ENCODE results near the gene DLX4. TPM values are rescaled to one million over a fixed set of nuclear protein-coding genes. Genes with fewer than 3 reads are reported as not detected.

DLX4 gene
- total and polyA plus RNA-seq, 2 donors, result 0.20 TPM; not detected in 1

- no peak for DNase-seq (ENCODE audit: extremely low spot score)
- H3K36me3 ChIP-seq (ENCODE audit: insufficient read depth), result no peaks in the 10 kb centered on the region
- 52% methylated on average over 11 of the region's 11 CpGs for WGBS
Measured at GRCh38 chr17:49998836-49999511, 30.0 kb downstream of the DLX4 start.

GRCh38 chr17:50003911-50004310 is 34.9 kb downstream of the DLX4 start:
- Histone ChIP-seq H3K4me3 (ENCODE audit: low read depth, low read length) (no peak overlapping the region), H3K36me3 (ENCODE audit: insufficient read depth) (no peaks in the 10 kb centered on the region), H3K27ac (ENCODE audit: low read depth) (no peak overlapping the region), H3K4me1 (ENCODE audit: insufficient read depth) (no peaks in the 10 kb centered on the region)
- DNase-seq (ENCODE audit: extremely low spot score), result no peak
- 70% methylated on average over 4 of the region's 4 CpGs for WGBS

More at GRCh38 chr17:49998836-49999511, 30.0 kb downstream of the DLX4 start:
- no peak overlapping the region for H3K4me3 ChIP-seq (ENCODE audit: low read depth, low read length)
- no peaks in the 10 kb centered on the region for H3K4me1 ChIP-seq (ENCODE audit: insufficient read depth)
- H3K27ac ChIP-seq (ENCODE audit: low read depth), result no peak overlapping the region

GRCh38 chr17:50009282-50009681 is 40.3 kb downstream of the DLX4 start:
- H3K36me3 ChIP-seq (ENCODE audit: insufficient read depth), result no peaks in the 10 kb centered on the region
- H3K4me3 ChIP-seq (ENCODE audit: low read depth, low read length), result no peak overlapping the region
- 83% methylated on average over 2 of the region's 2 CpGs for WGBS
- DNase-seq (ENCODE audit: extremely low spot score), result no peak
- no peaks in the 10 kb centered on the region for H3K4me1 ChIP-seq (ENCODE audit: insufficient read depth)
- no peak overlapping the region for H3K27ac ChIP-seq (ENCODE audit: low read depth)

- Histone ChIP-seq H3K4me3 (ENCODE audit: low read depth, low read length) (no peak overlapping the region), H3K36me3 (ENCODE audit: insufficient read depth) (no peaks in the 10 kb centered on the region), H3K4me1 (ENCODE audit: insufficient read depth) (no peaks in the 10 kb centered on the region), H3K27ac (ENCODE audit: low read depth) (no peak overlapping the region)
- no peak for DNase-seq (ENCODE audit: extremely low spot score)
- 88% methylated on average over 2 of the region's 2 CpGs for WGBS
Measured at GRCh38 chr17:50013079-50013478, 44.1 kb downstream of the DLX4 start.

- H3K36me3 ChIP-seq (ENCODE audit: insufficient read depth), result no peaks in the 10 kb centered on the region
- 23% methylated on average over 1 of the region's 1 CpG for WGBS
- DNase-seq (ENCODE audit: extremely low spot score), result no peak
- no peaks in the 10 kb centered on the region for H3K4me1 ChIP-seq (ENCODE audit: insufficient read depth)
- H3K4me3 ChIP-seq (ENCODE audit: low read depth, low read length), result no peak overlapping the region
- no peak overlapping the region for H3K27ac ChIP-seq (ENCODE audit: low read depth)
Measured at GRCh38 chr17:50014471-50015088, 45.6 kb downstream of the DLX4 start.

- no peak for DNase-seq (ENCODE audit: extremely low spot score)
- Histone ChIP-seq H3K27ac (ENCODE audit: low read depth) (no peak overlapping the region), H3K4me1 (ENCODE audit: insufficient read depth) (no peaks in the 10 kb centered on the region), H3K36me3 (ENCODE audit: insufficient read depth) (no peaks in the 10 kb centered on the region), H3K4me3 (ENCODE audit: low read depth, low read length) (no peak overlapping the region)
- WGBS, result 85% methylated on average over 2 of the region's 2 CpGs
Measured at GRCh38 chr17:50015146-50015545, 46.2 kb downstream of the DLX4 start.

- Histone ChIP-seq H3K27ac (ENCODE audit: low read depth) (no peak overlapping the region), H3K4me3 (ENCODE audit: low read depth, low read length) (no peak overlapping the region), H3K4me1 (ENCODE audit: insufficient read depth) (no peaks in the 10 kb centered on the region), H3K36me3 (ENCODE audit: insufficient read depth) (no peaks in the 10 kb centered on the region)
- no peak for DNase-seq (ENCODE audit: extremely low spot score)
- WGBS, result 91% methylated on average over 1 of the region's 1 CpG
Measured at GRCh38 chr17:50018909-50019308, 49.9 kb downstream of the DLX4 start.

GRCh38 chr17:50020841-50021599 is 52.0 kb downstream of the DLX4 start:
- H3K4me3 ChIP-seq (ENCODE audit: low read depth, low read length), result no peak overlapping the region
- DNase-seq (ENCODE audit: extremely low spot score), result no peak
- no peaks in the 10 kb centered on the region for H3K36me3 ChIP-seq (ENCODE audit: insufficient read depth)
- H3K27ac ChIP-seq (ENCODE audit: low read depth), result no peak overlapping the region
- 62% methylated on average over 13 of the region's 13 CpGs for WGBS
- no peaks in the 10 kb centered on the region for H3K4me1 ChIP-seq (ENCODE audit: insufficient read depth)

GRCh38 chr17:50021681-50022370 is 52.8 kb downstream of the DLX4 start:
- WGBS, result 89% methylated on average over 6 of the region's 6 CpGs
- no peak for DNase-seq (ENCODE audit: extremely low spot score)

GRCh38 chr17:50022463-50023130 is 53.6 kb downstream of the DLX4 start:
- DNase-seq (ENCODE audit: extremely low spot score), result no peak

More at GRCh38 chr17:50021681-50022370, 52.8 kb downstream of the DLX4 start:
- H3K4me1 ChIP-seq (ENCODE audit: insufficient read depth), result no peaks in the 10 kb centered on the region
- no peak overlapping the region for H3K27ac ChIP-seq (ENCODE audit: low read depth)
- no peaks in the 10 kb centered on the region for H3K36me3 ChIP-seq (ENCODE audit: insufficient read depth)
- H3K4me3 ChIP-seq (ENCODE audit: low read depth, low read length), result no peak overlapping the region

GRCh38 chr17:50023520-50023919 is 54.5 kb downstream of the DLX4 start:
- no peaks in the 10 kb centered on the region for H3K4me1 ChIP-seq (ENCODE audit: insufficient read depth)
- H3K27ac ChIP-seq (ENCODE audit: low read depth), result no peak overlapping the region
- DNase-seq (ENCODE audit: extremely low spot score), result no peak
- no peak overlapping the region for H3K4me3 ChIP-seq (ENCODE audit: low read depth, low read length)
- no peaks in the 10 kb centered on the region for H3K36me3 ChIP-seq (ENCODE audit: insufficient read depth)
- 62% methylated on average over 8 of the region's 8 CpGs for WGBS

More at GRCh38 chr17:50022463-50023130, 53.6 kb downstream of the DLX4 start:
- H3K36me3 ChIP-seq (ENCODE audit: insufficient read depth), result no peaks in the 10 kb centered on the region
- no peak overlapping the region for H3K27ac ChIP-seq (ENCODE audit: low read depth)
- no peaks in the 10 kb centered on the region for H3K4me1 ChIP-seq (ENCODE audit: insufficient read depth)
- 57% methylated on average over 6 of the region's 6 CpGs for WGBS
- H3K4me3 ChIP-seq (ENCODE audit: low read depth, low read length), result no peak overlapping the region

Data from urinary bladder (tissue), 4 donors.